Loucy (cell line): ENCODE results near the gene CDYL.

ENCODE experiments used
- H2AFZ ChIP-seq: fragments of 200-600 bp; sonication (generic); 2 replicates; pipeline ENCODE4 v1.6.0; 2016; ENCODE audit warnings: antibody characterized with exemption, mild to moderate bottlenecking, low read length, moderate library complexity
- H3F3A ChIP-seq: fragments of 200-600 bp; 2 replicates; pipeline ENCODE4 v1.6.0; 2016; ENCODE audit warnings: antibody characterized with exemption, low read depth, mild to moderate bottlenecking
- H3K27me3 ChIP-seq: fragments of 200-600 bp; sonication (generic); 2 replicates; pipeline ENCODE4 v1.6.1; 2014; ENCODE audit warnings: low read length, mild to moderate bottlenecking; ENCODE audit not compliant: insufficient read depth, poor library complexity, severe bottlenecking
- H3K36me3 ChIP-seq: fragments of 200-600 bp; sonication (generic); 2 replicates; pipeline ENCODE4 v1.6.1; 2016; ENCODE audit warnings: low read length; ENCODE audit not compliant: insufficient read depth
- H3K4me1 ChIP-seq: fragments of 200-600 bp; sonication (generic); 2 replicates; pipeline ENCODE4 v1.5.1; 2014; ENCODE audit warnings: low read length, mild to moderate bottlenecking; ENCODE audit not compliant: insufficient read depth, poor library complexity, severe bottlenecking
- H3K4me2 ChIP-seq: fragments of 200-600 bp; sonication (generic); 2 replicates; pipeline ENCODE4 v1.6.0; 2014; ENCODE audit warnings: antibody characterized with exemption, low read length, low read depth, mild to moderate bottlenecking; ENCODE audit not compliant: poor library complexity, severe bottlenecking
- H3K4me3 ChIP-seq: fragments of 200-600 bp; sonication (generic); 2 replicates; pipeline ENCODE4 v1.5.1; 2014; ENCODE audit warnings: low read length, mild to moderate bottlenecking, mixed read lengths; ENCODE audit not compliant: poor library complexity, severe bottlenecking
- H3K79me2 ChIP-seq: fragments of 200-600 bp; sonication (generic); 2 replicates; pipeline ENCODE4 v1.6.1; 2014; ENCODE audit warnings: low read length; ENCODE audit not compliant: insufficient read depth
- H3K9ac ChIP-seq: fragments of 200-600 bp; sonication (generic); 2 replicates; pipeline ENCODE4 v1.6.0; 2014; ENCODE audit warnings: mild to moderate bottlenecking, low read depth, low read length, moderate library complexity; ENCODE audit not compliant: poor library complexity, severe bottlenecking
- H3K9me2 ChIP-seq: fragments of 200-600 bp; sonication (generic); replicated peaks from 2 replicates; pipeline ENCODE4 v1.6.1; 2016; ENCODE audit warnings: low read depth, low read length, mixed read lengths
- H3K9me3 ChIP-seq: fragments of 200-600 bp; sonication (generic); 2 replicates; pipeline ENCODE4 v1.6.1; 2014; ENCODE audit warnings: mild to moderate bottlenecking, antibody characterized with exemption, low read length, low read depth; ENCODE audit not compliant: insufficient read depth
- H4K20me1 ChIP-seq: fragments of 200-600 bp; sonication (generic); 2 replicates; pipeline ENCODE4 v1.6.0; 2014; ENCODE audit warnings: antibody characterized with exemption, low read length, mild to moderate bottlenecking; ENCODE audit not compliant: insufficient read depth, poor library complexity, severe bottlenecking
- CTCF ChIP-seq: fragments of 200-600 bp; sonication (generic); conservative IDR thresholded peaks from 2 replicates; pipeline ENCODE4 v1.5.1; 2014; ENCODE audit warnings: mild to moderate bottlenecking, antibody characterized with exemption, low read length
- EZH2phosphoT487 ChIP-seq: fragments of 200-600 bp; IDR thresholded peaks from 2 replicates; pipeline ENCODE4 v1.6.1; 2018; ENCODE audit warnings: antibody characterized with exemption, mild to moderate bottlenecking, moderate library complexity, borderline replicate concordance

Gene CDYL

GRCh38 chr6:4731996-4732395 lies 44.2 kb upstream of the CDYL start:
- Histone ChIP-seq H3K9me3 (no peaks in the 10 kb centered on the region), H3K4me1 (peaks cover 3% of the 10 kb centered on the region), H3K36me3 (no peaks in the 10 kb centered on the region), H3K9ac (no peak overlapping the region), H3K4me3 (no peak overlapping the region), H3K79me2 (no peaks in the 10 kb centered on the region), H3K27me3 (no peaks in the 10 kb centered on the region), H3K4me2 (no peak overlapping the region), H3F3A (no peaks in the 10 kb centered on the region), H2AFZ (no peak overlapping the region), H3K9me2 (no peaks in the 10 kb centered on the region), H4K20me1 (no peaks in the 10 kb centered on the region)
- TF ChIP-seq EZH2phosphoT487 (no peak), CTCF (no peak)

DNA sequence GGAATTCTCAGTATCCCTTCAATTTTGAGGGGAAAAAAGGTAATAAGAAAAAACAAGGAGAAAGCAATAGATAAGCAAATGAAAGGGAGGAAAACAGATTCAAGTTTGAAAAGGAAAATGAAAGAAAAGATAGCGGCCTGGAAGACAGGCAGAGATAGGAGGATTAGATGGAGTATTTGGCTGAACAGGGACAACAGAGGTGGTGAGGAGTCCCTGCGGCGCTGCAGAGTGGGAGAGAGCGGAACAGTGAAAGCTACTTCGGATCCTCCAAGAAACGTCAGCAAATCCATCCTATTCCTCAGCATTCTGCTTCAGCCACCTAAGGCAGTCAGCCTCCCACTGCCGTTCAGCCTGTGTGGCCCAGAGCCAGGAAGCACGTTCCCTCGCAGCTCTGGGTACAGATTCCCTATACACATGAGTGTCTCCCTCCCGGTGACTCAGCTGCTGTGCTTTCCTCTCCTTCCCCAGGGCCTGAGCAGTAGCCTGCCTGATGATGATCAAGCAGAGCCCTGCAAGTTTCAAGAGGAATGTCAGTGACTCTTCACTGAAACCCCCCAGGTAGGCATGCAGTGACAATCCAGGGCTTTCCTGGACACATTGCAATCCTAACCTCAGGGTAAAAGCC lies 43.4 kb upstream of the CDYL start:
- Histone ChIP-seq H3K4me3 (no peak overlapping the region), H3K9me3 (no peaks in the 10 kb centered on the region), H3K4me1 (peaks cover 2% of the 10 kb centered on the region), H3K36me3 (no peaks in the 10 kb centered on the region), H3K9me2 (no peaks in the 10 kb centered on the region), H3K9ac (no peak overlapping the region), H4K20me1 (no peaks in the 10 kb centered on the region), H2AFZ (no peak overlapping the region), H3K4me2 (no peak overlapping the region), H3K79me2 (no peaks in the 10 kb centered on the region), H3F3A (no peaks in the 10 kb centered on the region), H3K27me3 (no peaks in the 10 kb centered on the region)
- no peak for TF ChIP-seq CTCF
- TF ChIP-seq EZH2phosphoT487 = no peak

DNA sequence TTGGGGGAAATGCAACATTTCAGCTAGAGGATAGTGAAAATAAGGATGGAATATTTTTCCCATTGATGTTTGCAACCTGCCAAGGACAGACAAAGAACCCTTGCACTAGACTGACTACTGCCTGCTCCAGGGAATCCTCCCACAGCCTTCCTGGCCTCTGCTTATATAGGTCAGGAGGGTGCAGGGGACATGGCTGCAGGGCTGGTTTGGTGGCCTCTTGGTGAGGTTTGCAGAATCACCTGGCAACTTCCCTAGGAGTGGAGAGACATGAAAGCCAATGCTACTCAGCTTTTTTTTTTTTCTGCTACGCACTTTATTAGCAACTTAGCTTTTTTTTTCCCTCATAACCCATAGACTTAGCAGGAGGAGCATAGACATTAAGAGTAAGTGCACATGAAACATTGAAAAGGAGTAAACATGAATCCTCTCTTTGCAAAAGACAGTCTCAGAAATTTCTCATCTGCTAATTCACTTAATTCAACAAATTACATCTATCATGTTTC lies 39.8 kb upstream of the CDYL start:
- no peak overlapping the region for H3K9ac ChIP-seq
- H3K9me3 ChIP-seq = no peaks in the 10 kb centered on the region
- H3K4me1 ChIP-seq = no peaks in the 10 kb centered on the region
- no peak overlapping the region for H2AFZ ChIP-seq
- H3K27me3 ChIP-seq = no peaks in the 10 kb centered on the region
- no peaks in the 10 kb centered on the region for H3F3A ChIP-seq
- H3K36me3 ChIP-seq = no peaks in the 10 kb centered on the region
- no peaks in the 10 kb centered on the region for H3K9me2 ChIP-seq
- TF ChIP-seq EZH2phosphoT487 = no peak
- TF ChIP-seq CTCF = no peak
- H3K79me2 ChIP-seq = no peaks in the 10 kb centered on the region
- no peaks in the 10 kb centered on the region for H4K20me1 ChIP-seq
- H3K4me2 ChIP-seq = no peak overlapping the region
- H3K4me3 ChIP-seq = no peak overlapping the region
